Activated CD8-positive, alpha-beta memory T cell treated with anti-CD3 and anti-CD28 coated beads, Interleukin-2, amount 50 U/mL, for 4 hours (primary cell): ENCODE data around the gene TMEM131L.
A peak's percentile ranks its signal among the peaks of the same experiment; 100 is the strongest.
"Not testable (repeated sequence)": the region's sequence is repeated elsewhere in the genome, so short reads cannot be mapped to it uniquely, and the experiment has no call there.

Source experiments
- DNase-seq: peaks from one replicate; pipeline ENCODE4 v3.0.0-alpha.2; 2020

TMEM131L gene

DNA sequence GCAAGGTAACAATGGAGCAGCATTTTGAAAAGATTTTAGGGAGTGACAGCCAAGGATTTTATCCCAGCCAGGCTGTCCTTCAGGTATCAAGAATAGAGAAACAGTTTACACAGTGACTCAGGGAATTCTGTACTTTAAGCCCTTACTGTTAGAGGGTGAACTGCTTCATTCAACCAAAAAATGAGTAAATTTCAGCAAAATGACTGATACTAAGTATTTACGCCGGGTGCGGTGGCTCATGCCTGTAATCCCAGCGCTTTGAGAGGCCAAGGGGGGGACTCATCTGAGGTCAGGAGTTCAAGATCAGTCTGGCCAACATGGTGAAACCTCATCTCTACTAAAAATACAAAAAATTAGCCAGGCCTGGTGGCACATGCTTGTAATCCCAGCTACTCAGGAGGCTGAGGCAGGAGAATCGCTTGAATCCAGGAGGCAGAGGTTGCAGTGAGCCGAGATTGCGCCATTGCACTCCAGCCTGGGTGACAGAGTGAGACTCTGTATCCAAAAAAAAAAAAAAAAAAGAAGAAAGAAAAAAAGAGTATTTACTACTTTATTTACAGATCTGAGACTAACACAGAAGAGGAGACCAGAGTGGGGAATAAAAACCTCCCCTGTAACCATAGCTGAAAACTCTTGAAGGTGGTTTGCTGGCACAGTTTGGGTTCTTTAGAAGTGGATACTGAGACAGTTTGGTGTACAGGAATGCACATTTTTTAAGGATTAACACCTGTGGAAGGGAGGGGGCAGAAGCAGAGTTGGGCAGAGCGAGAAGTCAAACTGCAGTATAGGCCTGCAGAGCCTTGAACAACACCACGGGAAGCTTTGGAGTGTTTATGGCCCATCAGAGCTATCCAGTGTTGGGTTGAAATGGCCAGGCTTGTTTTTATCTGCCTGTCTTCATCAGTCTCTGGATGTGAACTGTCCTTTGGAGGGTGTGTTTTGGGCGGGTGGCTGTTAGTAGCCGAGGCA, 40.5 kb downstream of the TMEM131L start:
- no peak for DNase-seq

DNA sequence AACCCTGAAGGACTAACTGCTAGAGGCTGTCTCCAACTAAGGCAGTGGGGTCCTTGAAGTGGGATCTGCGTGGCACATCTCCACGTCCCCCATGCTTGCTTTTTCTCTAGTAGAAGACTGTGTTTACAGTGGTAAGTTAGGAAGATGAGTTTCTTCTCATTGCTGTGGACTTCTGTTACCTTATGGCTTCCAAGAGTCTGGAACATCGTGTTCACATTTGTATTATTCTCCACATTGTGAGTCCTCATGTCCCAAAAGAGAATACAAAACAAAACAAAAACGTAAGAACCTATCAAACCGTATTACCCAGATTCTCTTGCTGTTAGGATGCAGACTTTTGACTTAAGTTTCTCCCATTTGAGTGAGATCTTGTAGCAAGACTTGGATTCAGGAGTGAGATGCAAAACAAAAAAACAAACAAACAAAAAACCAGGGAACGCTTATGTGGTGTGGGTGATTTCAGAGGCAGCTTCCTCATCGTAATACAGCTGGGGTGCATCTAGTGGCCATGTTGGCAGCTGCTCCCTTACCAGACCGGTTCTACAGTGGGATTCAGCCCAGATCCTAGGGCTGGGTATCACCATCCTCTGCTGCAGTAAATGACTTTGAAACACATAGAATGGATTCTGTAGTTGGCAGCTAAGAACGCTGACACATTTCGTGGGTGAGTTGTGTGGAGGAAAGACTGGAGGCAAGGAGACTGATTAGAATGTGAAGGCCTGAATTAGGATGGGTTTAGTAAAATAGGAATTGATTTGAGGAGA, 41.3 kb downstream of the TMEM131L start:
- no peak for DNase-seq

DNA sequence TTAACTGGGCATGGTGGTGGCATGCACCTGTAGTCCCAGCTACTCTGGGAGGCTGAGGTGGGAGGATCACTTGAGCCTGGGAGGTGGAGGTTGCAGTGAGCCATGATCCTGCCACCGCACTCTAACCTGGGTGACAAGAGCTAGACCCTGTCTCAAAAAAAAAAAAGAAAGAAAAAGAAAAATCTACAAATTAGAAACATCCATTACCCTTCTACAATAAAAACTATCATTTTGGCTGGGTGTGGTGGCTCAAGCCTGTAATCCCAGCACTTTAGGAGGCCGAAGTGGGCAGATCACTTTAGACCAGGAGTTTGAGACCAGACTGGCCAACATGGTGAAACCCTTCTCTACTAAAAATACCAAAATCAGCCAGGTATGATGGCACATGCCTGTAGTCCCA, 43.1 kb downstream of the TMEM131L start:
- DNase-seq: not testable (repeated sequence)

DNA sequence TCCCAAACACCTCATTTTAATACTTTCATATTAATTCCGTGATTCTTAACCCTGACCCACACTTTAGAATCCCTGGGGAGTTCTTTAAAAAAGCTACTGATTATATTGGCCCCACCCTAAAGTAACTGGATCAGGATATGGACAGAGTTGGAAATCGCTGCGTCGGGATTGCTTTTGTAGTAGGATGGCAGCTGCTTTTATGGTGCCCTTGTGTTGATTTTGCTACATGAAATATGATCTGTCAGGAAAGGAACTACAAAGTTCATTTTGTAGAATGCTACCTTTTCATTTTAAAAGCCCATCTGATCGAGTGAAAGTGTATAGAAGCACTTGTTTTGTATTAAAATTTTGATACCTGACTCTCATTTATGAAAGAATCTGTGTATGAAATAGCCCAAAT, 43.6 kb downstream of the TMEM131L start:
- no peak for DNase-seq

DNA sequence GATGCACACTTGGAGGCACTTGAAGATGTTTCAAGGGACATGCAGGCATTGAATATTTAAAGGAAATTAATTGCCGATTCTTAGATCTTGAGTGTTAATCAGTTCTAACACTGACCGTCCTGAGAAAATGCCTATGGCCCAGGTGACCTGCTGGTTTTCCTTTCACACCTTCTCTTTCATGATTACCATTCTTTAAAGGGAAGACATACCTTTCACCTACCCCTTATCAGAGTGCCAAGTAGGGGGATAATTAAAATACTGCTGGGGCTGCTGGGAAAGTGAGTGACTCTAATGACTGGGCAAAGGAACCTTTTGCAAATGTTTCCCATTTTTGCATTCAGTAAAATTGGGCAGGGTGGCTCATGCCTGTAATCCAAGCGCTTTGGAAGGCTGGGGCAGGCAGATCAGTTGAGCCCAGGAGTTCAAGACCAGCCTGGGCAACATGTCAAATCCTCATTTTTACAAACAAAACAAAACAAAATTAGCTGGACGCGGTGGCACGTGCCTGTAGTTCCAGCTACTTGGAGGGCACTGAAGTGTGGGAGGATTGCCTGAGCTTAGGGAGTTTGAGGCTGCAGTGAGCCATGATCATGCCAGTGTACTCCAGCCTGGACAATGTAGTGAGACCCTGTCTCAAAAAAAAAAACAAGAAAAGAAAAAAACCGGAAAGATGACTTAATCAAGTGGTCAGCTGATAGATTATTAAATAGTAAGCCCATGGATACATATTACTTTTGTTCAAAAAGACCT, 44.3 kb downstream of the TMEM131L start:
- DNase-seq: no peak

DNA sequence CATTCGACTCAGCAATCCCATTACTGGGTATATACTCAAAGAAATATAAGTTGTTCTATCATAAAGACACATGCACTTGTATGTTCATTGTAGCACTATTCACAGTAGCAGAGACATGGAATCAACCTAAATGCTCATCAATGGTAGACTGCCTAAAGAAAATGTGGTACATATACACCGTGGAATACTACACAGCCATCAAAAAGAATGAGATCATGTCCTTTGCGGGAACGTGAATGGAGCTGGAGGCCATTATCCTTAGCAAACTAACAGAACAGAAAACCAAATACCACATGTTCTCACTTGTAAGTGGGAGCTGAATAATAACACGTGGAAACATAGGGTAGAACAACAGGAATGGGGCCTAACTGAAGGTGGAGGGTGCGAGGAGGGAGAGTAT, 44.9 kb downstream of the TMEM131L start:
- no peak for DNase-seq

DNA sequence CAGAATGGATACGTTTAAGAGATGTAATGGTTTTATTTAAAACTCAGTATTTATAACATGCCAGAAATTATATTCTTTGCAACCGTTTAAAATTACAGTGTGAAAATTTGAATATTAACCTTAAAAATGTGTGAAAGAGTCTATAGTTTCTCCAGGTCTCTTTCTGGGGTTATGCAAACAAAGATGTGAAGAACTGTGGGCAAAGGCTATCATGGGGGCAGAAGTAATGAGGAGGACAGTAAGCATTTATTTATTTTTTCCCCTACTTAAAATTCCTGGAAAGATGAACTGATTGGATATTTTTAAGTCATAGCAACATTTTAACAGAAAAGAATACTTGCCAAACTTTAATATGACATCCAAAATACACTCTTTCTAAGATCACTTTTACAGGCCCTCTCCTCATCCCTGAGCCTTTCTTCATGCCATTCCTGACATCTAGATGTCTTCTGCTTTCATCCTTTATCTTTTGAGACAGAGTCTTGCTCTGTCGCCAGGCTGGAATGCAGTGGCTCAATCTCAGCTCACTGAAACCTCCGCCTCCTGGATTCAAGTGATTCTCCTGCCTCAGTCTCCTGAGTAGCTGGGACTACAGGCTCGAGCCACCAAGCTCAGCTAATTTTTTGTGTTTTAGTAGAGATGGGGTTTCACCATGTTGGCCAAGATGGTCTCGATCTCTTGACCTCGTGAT, 46.1 kb downstream of the TMEM131L start:
- no peak for DNase-seq

DNA sequence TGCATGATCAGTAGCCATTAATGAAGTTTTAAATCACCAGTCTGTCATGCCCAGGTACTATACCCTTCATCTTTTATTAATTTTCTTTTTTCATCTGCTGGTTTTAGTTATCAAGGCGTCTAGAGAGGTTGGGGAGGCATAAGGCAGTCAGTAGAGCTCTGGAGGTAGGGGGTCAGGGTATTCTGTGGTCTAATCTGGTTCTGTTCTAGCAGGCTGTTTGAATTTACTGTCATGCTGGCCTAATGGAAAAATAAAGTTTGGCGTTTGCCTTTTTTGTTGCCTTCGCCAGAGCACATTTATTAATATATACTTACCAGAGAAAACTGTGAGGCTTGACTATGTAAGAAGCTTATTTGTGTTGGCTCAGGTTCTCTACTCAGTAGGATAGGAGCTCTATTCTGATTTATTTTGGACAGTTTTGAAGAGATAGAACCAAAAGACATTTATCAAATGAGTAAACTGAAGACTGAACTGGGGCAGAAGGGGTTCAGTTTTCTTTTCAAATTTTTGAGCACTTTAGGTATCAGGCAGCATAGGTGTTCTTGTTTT, 46.9 kb downstream of the TMEM131L start:
- DNase-seq: no peak

DNA sequence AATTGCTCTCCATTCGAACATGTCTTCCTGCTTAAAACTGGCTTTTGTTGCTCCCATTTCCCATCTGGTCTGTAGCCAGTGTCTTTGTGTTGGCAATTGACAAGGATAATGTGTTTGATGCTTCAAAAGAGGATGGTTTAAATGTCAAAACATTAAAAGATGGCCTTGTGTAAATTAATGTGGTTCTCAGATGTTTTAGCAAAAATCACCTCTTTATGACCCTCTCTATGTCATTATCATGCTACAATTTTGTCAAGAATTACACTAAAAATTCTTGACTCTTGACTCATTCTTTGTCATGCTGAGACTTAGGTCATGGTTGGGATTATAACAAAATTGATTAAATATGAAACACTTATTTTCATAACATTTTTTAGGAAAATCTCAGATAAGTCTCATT, 47.4 kb downstream of the TMEM131L start:
- DNase-seq: no peak

DNA sequence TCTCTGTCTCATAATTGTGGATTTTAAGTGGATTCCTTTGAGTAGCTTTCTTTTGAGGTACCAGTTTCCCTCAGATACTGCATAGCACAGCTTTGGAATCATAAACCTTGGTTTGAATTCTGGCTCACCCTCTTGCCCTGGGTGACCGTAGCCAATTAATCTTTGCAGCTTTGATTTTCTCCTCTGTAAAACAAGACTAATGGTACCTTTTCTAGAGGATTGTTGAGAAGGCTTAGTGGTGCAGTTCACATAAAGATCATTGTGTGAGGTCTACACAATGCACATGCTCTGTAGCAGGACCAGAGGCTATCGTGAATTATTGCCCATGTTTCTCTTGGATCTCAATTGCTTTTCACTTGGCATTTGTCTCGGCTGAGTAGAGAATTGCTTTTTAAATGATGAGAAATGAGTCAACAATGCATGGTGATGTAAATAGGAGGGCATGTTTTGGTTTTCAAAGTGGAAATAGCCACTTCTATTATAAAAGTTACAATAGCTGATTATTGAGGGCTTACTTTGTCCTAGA, 47.9 kb downstream of the TMEM131L start:
- no peak for DNase-seq

DNA sequence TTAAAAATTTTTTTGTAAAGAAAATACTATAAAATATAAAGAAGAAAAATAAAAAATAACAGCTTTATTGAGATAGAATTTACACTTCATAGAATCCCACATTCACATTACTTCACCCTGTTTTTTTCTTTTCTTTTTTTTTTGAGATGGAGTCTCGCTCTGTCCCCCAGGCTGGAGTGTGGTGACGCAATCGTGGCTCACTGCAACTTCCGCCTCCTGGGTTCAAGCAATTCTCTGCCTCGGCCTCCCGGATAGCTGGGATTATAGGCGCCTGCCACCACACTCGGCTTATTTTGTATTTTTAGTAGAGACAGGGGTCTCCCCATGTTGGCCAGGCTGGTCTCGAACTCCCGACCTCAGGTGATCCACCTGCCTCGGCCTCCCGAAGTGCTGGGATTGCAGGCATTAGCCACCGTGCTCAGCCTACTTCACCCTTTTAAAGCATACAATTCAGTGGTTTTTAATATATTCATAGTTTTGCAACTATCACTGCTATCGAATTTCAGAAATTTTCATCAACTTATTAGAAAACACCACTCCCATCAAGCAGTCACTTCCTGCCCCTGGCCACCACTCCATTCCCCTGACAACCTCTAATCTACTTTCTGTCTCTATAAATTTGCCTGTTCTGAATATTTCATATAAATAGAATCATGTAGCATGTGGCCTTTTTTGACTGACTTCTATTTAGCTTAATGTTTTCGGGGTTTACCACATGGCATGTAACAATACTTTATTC, 48.7 kb downstream of the TMEM131L start:
- DNase-seq: no peak

DNA sequence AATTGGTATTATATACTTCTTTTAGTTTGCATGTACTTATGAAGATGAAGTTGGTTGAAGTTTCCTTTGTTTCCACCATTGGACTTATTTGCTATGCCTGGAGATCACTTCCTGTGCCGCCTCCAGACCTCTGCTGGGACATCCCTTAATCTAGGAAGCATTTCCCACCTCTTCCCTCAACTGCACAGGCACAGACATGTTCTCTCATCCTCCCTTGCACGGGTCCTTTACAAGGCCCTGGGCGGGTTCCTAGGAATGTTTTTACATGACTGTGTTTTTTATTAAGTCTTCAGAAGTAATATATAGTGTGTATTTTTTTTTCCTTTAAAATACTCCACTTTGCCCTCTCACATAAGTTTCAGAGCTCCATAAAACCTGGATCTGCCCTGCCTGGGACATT, 51.0 kb downstream of the TMEM131L start:
- DNase-seq: no peak

DNA sequence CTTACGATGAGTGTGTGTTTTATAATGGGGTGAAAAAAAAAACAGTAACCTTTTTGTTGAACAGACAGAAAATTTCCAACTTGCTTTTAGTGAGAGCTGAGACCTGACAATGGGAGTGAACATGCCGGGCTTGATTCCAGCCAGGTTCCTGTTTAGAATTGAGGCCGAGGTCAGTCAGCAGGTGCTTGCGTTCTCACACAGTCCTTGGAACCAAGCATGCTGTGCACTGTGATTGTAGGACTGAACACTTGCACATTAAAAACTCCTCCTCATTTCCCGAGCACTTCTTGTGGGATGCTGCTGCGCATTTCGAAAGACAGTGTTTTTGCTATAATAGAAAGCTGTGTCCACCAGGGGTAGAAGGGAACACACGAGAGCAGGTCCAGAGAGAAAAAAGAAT, 51.8 kb downstream of the TMEM131L start:
- no peak for DNase-seq

DNA sequence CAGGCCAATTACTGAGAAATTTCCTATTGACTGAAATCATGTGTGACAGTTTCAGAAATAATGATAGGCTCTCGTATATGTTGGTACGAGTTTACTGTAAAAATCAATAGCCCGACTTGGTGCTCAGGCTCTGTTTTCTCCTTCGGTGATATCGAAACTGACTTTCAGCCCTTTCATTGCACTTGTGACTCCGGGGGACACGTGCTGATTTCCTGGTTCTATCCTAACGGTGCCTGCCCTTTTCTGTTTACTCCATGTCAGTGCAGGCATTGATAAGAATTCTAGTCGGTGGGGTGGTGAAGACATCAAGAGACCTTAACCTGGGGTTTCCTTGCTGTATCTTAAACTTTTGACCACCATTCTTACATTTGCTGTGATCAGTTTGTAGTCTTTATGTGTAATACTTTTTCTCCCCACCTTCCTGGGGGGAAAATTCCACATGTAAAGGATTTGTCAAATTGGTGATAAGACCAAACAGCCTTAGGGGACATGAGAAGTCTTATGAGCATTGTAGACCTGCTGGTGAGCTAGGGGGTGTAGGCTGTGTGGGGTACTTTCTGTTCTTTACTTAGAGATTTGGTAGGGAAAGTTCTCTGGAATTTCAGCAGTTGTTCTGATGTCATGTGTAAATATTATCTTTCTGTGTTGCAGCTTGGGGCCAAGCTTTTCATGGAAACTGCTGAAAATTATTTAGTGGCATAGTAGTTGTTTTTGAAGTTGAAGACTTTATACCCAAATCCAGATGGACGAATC, 52.7 kb downstream of the TMEM131L start:
- DNase-seq: no peak

DNA sequence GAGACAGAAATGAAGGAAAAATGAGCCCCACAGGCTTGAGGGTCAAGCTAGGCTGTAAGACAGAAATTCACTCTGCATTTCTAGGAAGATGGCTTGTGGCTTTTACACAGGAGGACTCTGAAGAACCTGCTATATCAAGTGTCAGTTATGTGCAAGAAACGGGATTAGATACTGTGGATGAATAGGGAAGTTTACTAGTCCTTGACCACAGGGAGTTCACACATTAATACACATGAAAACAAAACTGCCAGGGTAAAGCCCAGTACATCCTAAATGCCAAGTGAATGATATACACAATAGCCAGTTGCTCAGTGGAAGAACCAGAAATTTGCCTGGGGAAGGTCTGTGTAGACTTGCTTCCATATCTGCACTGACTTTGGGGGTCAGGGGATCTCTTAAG, 53.5 kb downstream of the TMEM131L start:
- DNase-seq: no peak

DNA sequence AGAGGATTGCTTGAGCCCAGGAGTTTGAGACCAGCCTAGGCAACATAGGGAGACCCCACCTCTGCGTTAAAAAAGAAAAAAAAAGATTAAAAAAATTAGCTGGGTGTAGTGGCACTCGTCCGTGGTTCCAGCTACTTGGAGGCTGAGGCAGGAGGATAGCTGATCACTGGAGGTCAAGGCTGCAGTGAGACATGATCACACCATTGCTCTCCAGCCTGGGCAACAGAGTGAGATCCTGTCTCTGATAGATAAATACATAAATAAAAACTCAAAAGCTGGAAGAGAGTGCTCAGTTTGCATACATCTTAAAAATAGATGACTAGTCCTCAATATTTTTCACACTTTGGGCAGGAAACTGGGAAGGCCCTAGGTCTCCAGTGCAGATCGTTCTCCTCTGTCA, 54.1 kb downstream of the TMEM131L start:
- no peak for DNase-seq

DNA sequence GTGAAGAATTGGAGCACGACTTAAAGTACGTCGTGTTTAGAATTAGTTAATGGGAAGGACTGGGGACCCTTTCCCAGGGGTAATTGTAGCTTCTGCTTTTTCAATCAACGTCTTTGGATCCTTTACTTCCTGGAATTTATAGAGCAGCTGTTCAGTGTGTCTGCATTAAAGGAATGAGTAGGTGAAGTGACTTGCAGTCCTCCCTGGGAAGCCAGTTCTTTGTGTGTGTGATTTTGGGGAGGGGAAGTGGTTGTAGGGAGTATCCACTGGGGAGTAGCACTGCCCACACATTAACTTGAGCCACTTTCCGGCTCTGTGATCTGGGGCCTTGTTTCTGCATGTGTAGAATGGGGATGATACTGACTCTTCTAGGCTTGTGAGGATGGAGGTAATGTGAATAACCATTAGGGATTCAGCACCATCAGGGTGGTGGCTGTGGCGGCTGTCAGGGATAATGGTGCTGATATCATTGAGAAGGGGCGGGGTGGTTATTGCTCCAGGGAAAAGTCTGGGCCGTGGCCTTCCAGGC, 54.7 kb downstream of the TMEM131L start:
- DNase-seq: no peak

DNA sequence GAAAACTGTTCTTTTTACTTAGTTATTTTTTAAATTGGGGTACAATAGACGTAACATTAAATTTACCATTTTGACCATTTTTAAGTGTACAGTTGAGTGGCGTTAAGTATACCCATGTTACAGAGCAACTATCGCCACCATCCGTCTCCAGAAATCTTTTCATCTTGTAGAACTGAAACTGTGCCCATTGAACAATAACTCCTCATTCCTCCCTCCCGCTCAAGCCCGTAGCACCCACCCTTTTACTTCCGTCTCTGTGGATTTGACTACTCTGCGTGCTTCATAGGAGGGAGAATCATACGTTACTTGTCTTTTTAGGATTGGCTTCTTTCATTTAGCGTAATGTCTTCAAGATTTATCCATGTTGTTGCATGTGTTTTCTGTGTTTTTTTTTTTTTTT, 55.3 kb downstream of the TMEM131L start:
- no peak for DNase-seq

DNA sequence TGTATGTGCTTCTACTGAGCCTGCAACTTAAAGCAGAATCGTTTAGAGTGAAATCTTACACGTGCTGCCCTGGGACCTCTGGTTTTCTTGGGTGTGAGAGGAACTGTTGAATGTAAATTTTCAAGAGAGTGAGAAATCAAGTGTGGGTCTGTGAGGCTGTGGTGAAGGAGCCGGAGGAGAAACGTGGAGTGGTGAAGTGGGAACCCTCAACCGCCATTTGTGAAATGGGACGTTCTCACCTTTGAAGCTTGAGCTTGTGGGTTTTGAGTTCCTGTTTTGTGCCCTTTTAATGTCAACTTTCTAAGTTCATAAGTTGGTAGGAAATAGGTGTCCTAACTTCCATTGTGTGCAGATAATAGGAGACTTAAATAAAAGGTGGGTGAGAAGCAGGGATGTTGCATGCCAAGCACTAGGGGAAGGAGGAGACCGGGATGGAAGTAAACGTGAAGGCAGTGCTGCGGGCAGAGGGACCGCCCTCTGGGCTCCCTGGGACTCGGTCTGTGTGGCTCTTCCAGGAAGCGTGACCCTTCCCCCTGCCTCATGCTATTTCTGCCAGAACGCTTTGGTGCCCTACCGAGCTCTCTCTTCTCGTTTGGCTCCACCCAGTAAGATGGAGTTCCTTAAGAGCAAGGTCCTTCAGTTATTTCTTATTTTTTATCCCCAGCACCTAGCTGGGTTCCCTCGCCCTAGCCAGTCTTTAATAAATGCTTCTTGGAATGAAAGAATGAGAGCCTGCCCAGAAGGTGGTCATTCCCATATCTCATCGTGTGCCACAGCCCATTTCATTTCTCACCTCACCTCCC, 56.0 kb downstream of the TMEM131L start:
- peak; percentile 55 for DNase-seq

DNA sequence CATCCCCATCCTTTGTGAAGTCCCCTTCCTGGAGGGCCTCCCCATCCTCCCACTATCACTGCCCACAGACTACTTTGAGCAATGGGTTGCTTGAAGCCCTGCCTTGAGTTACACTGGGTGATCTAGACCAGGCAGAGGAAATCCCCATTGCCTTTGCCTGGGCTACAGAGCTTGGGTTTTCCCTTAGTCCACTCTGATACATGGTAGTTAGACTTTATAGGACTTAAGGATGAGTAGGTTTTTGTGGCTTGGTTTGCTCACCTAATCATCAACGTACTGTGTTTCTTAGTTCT, 56.6 kb downstream of the TMEM131L start:
- no peak for DNase-seq
